BE2C (cell line): ENCODE data around the gene TP53BP2.

ENCODE experiments used
- DNase-seq: peaks from one replicate; pipeline ENCODE4 v3.0.0-alpha.2; 2020
- H3K27me3 ChIP-seq: fragments of 250-450 bp; sonication (Bioruptor Pico); 2 replicates; pipeline ENCODE4 v1.5.1; 2020; ENCODE audit warnings: mild to moderate bottlenecking
- H3K36me3 ChIP-seq: fragments of 250-450 bp; sonication (Bioruptor Pico); 2 replicates; pipeline ENCODE4 v1.5.1; 2020; ENCODE audit warnings: mild to moderate bottlenecking
- H3K4me1 ChIP-seq: fragments of 250-450 bp; sonication (Bioruptor Pico); 2 replicates; pipeline ENCODE4 v1.5.1; 2020
- H3K4me3 ChIP-seq: 2 replicates; pipeline ENCODE4 v1.5.1; 2011; ENCODE audit warnings: low read depth, low read length
- H3K9me3 ChIP-seq: fragments of 250-450 bp; sonication (Bioruptor Pico); 2 replicates; pipeline ENCODE4 v1.5.1; 2020
- CTCF ChIP-seq: IDR thresholded peaks from 2 replicates; pipeline ENCODE4 v1.5.1; 2012; ENCODE audit warnings: mild to moderate bottlenecking, low read depth, low read length

TP53BP2 gene

GRCh38 chr1:223750730-223751570, 94.8 kb downstream of the TP53BP2 start:
- H3K4me3 ChIP-seq: no peak overlapping the region
- DNase-seq: no peak
- peaks cover 4% of the 10 kb centered on the region for H3K36me3 ChIP-seq

GRCh38 chr1:223748773-223749733, 96.7 kb downstream of the TP53BP2 start:
- peak; percentile 65 for DNase-seq
- peak; percentile 95 for TF ChIP-seq CTCF
- H3K36me3 ChIP-seq: peaks cover 7% of the 10 kb centered on the region
- H3K9me3 ChIP-seq: no peaks in the 10 kb centered on the region
- no peaks in the 10 kb centered on the region for H3K27me3 ChIP-seq
- peak overlapping the region; percentile 70 for H3K4me3 ChIP-seq
- H3K4me1 ChIP-seq: no peaks in the 10 kb centered on the region; the same call in 1 of the 2 replicates

More at GRCh38 chr1:223750730-223751570, 94.8 kb downstream of the TP53BP2 start:
- no peaks in the 10 kb centered on the region for H3K27me3 ChIP-seq
- no peaks in the 10 kb centered on the region; the same call in 1 of the 2 replicates for H3K4me1 ChIP-seq
- no peaks in the 10 kb centered on the region for H3K9me3 ChIP-seq
- TF ChIP-seq CTCF: no peak

GRCh38 chr1:223748405-223748772, 97.4 kb downstream of the TP53BP2 start:
- TF ChIP-seq CTCF: no peak
- Histone ChIP-seq H3K4me3 (peak overlapping the region; percentile 70), H3K9me3 (no peaks in the 10 kb centered on the region), H3K36me3 (peaks cover 7% of the 10 kb centered on the region), H3K4me1 (no peaks in the 10 kb centered on the region; the same call in 1 of the 2 replicates), H3K27me3 (no peaks in the 10 kb centered on the region)
- DNase-seq: no peak

- H3K4me1 ChIP-seq: no peaks in the 10 kb centered on the region; the same call in 1 of the 2 replicates
- no peak for DNase-seq
- peaks cover 7% of the 10 kb centered on the region for H3K36me3 ChIP-seq
- H3K9me3 ChIP-seq: no peaks in the 10 kb centered on the region
- TF ChIP-seq CTCF: no peak
- H3K4me3 ChIP-seq: no peak overlapping the region
- H3K27me3 ChIP-seq: no peaks in the 10 kb centered on the region
Observed at GRCh38 chr1:223747838-223748335, 97.9 kb downstream of the TP53BP2 start.

- no peak for TF ChIP-seq CTCF
- H3K36me3 ChIP-seq: peaks cover 3% of the 10 kb centered on the region
- no peaks in the 10 kb centered on the region for H3K9me3 ChIP-seq
- no peaks in the 10 kb centered on the region for H3K27me3 ChIP-seq
- H3K4me1 ChIP-seq: peaks cover 2% of the 10 kb centered on the region
- DNase-seq: no peak
- no peak overlapping the region for H3K4me3 ChIP-seq
Observed at GRCh38 chr1:223745731-223746130, 100.0 kb downstream of the TP53BP2 start.
